Activated naive CD8-positive, alpha-beta T cell (primary cell): Measurements from ENCODE around the gene PPP6R3.
"Not testable (repeated sequence)": the region's sequence is repeated elsewhere in the genome, so short reads cannot be mapped to it uniquely, and the experiment has no call there.

Source experiments
- H3K27ac Mint-ChIP-seq: one replicate; pipeline ENCODE4 v1.8.0; 2021; ENCODE audit warnings: mixed read lengths
- H3K27me3 Mint-ChIP-seq: one replicate; pipeline ENCODE4 v1.8.0; 2021; ENCODE audit warnings: mixed read lengths
- H3K36me3 Mint-ChIP-seq: one replicate; pipeline ENCODE4 v1.8.0; 2021; ENCODE audit warnings: mixed read lengths
- H3K4me1 Mint-ChIP-seq: one replicate; pipeline ENCODE4 v1.8.0; 2021; ENCODE audit warnings: low read depth, mixed read lengths
- H3K4me3 Mint-ChIP-seq: one replicate; pipeline ENCODE4 v1.8.0; 2021; ENCODE audit warnings: mild to moderate bottlenecking, mixed read lengths
- H3K9me3 Mint-ChIP-seq: one replicate; pipeline ENCODE4 v1.8.0; 2021; ENCODE audit warnings: low read depth, mixed read lengths

Gene PPP6R3

DNA sequence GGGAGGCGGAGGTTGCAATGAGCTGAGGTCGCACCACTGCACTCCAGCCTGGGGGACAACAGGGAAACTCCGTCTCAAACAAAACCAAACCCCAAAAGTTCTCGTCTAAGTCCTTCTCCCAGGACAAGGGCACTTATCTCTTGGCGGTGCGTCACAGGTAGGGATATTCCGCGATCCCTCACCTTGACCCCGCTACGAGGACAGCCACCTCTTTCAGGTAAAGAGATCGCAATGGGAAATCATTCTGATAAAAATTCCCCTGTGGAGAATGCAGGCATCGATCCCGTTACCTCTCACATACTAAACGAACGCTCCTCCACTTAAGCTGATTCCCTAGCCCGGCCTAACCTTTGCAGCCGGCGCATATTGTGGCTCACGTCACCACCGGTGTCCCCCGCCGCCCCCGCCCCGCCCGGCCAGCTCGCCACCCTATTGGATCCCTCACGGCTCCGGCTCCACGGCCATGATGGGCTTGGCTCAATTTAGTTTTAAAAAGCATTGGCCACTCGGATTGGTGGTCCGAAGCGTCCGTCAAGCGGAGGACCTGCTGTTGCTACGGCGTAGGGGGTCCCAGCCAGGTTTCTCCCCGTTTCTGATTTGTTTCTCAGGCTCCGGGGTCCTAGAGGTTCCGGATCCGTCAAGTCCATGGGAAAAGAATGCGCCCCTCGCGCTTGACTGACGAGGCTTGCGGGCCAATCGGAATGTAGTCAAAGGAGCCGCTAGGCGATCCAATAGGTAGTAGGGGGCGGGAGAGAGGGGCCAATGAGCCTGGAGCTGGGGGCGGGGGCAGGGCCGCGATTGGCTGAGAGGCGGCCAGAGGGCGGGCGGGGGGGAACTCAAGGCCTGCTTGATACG, 439 bp upstream of the PPP6R3 start:
- H3K4me1 Mint-ChIP-seq = peaks cover 37% of the 10 kb centered on the region
- peak overlapping the region; percentile 94 for H3K27ac Mint-ChIP-seq
- no peaks in the 10 kb centered on the region for H3K9me3 Mint-ChIP-seq
- H3K36me3 Mint-ChIP-seq = peaks cover 3% of the 10 kb centered on the region
- no peaks in the 10 kb centered on the region for H3K27me3 Mint-ChIP-seq
- peak overlapping the region; percentile 93 for H3K4me3 Mint-ChIP-seq

DNA sequence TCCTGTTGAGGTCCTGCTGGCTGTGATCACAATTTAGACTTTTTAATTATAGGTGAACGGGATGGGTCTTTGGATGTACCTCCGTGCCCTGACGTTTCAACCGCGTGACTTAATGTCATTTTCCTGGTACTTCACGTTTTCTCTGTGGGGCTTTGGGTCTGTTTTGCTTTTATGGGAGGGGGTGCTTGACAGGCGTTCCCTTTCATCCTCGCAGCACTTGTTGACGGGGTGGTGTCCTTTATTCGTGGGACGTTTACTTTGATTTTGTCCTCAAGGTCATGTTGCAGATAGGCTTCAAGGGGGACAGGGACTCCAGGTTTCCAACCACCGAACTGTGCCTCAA, 994 bp downstream of the PPP6R3 start:
- H3K27ac Mint-ChIP-seq = peak overlapping the region; percentile 86
- H3K4me1 Mint-ChIP-seq = peaks cover 48% of the 10 kb centered on the region
- no peaks in the 10 kb centered on the region for H3K27me3 Mint-ChIP-seq
- no peaks in the 10 kb centered on the region for H3K9me3 Mint-ChIP-seq
- H3K4me3 Mint-ChIP-seq = peak overlapping the region; percentile 89
- peaks cover 3% of the 10 kb centered on the region for H3K36me3 Mint-ChIP-seq

DNA sequence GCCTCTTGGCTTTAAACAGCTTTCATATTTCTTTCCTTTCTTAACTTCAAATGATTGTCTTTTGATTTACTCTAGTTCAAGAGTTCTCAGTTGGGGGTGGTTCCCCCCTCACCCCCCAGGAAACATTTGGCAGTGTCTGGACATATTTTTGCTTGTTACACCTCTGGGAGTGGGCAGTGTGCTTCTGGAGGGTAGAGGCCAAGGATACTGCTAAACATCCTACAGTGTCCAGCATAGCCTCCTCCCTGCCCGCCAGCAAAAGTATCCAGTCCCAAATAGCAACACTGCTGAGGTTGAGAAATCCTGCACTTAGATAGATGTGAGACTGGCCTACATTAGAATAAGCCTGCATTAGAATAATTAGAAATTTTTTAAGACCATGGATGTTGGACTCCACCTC, 3.2 kb downstream of the PPP6R3 start:
- Mint-ChIP-seq H3K4me1 (peaks cover 62% of the 10 kb centered on the region), H3K4me3 (peak overlapping the region; percentile 89), H3K27me3 (no peaks in the 10 kb centered on the region), H3K36me3 (peaks cover 5% of the 10 kb centered on the region), H3K9me3 (no peaks in the 10 kb centered on the region), H3K27ac (peak overlapping the region; percentile 61)

DNA sequence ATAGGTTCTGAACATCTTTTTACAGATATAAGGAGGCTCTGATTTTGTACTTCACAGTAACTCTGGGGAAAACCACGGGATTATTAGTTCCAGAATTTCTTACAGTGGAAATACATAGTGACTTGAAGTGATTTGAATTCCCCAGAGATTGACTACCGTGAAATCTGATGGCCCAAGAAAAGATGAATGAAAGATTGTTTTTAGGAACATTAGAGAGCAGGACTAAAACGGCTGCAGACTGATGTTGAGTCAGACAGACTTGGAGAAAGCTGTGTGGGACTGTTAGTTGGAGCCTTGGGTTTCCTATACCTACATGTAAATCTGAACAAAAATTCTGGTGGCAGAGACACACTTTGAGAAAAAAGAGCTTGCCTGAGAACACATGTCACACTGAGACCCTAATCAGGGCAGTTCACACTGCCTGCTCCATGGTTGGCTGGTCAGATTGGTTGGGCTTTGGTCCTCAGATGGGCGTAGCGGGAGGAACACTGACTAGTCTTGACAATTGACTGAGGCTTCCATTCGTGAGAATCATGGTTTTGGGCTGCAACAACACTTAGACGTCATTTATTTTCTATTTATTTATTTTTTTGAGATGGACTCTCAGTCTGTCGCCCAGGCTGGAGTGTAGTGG, 6.8 kb downstream of the PPP6R3 start:
- H3K36me3 Mint-ChIP-seq = peaks cover 12% of the 10 kb centered on the region

DNA sequence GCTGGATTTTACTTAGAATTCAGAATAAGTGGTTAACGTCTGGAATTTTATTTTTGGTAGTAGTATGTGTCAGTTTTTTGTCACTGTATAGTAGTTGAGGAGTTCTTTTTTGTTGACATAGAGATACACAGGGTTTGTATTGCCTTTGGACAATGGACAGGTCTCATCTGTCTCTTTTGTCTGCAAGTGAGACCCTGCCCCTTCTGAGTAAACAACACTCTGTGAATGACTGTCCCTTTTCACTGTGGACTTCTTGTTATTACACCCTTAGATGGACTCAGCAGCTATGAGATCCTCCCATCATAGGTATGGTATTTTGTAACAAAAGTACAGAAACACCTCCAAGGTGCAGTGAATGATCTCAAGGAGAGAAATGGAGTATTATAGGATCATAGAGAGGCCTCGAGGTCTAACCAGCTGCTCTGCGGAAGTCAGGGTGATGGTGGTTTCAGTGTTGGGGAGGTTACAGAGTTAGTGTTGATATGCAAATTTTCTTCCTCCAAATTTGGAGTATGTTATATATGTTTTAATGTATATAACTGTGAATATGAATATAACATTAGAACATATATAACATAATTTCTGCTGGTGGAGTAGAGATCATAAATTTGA, 7.8 kb downstream of the PPP6R3 start:
- H3K4me1 Mint-ChIP-seq = peaks cover 93% of the 10 kb centered on the region
- no peaks in the 10 kb centered on the region for H3K27me3 Mint-ChIP-seq
- H3K9me3 Mint-ChIP-seq = no peaks in the 10 kb centered on the region
- H3K4me3 Mint-ChIP-seq = peak overlapping the region; percentile 52
- no peak overlapping the region for H3K27ac Mint-ChIP-seq
- peaks cover 11% of the 10 kb centered on the region for H3K36me3 Mint-ChIP-seq

More for the DNA sequence above, 6.8 kb downstream of the PPP6R3 start:
- Mint-ChIP-seq H3K27me3 (no peaks in the 10 kb centered on the region), H3K4me1 (peaks cover 93% of the 10 kb centered on the region), H3K27ac (peak overlapping the region; percentile 24), H3K4me3 (peak overlapping the region; percentile 46), H3K9me3 (no peaks in the 10 kb centered on the region)

DNA sequence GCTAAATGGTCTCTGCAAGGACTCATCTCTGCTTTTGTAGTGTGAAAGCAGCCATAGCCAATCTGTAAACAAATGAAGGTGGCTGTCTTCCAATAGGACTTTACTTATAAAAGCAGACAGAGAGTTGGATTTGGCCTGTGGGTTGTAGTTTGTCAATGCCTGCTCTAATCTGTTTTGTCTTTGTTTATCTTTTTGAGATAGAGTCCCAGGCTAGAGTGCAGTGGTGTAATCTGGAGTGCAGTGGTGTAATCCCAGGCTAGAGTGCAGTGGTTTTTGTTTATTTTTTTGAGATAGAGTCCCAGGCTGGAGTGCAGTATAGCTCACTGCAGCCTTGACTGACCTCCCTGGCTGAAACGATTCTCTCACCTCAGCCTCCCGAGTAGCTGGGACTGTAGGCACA, 8.6 kb downstream of the PPP6R3 start:
- Mint-ChIP-seq H3K4me1 (peaks cover 93% of the 10 kb centered on the region), H3K4me3 (peak overlapping the region; percentile 58), H3K27ac (peak overlapping the region; percentile 78), H3K27me3 (no peaks in the 10 kb centered on the region), H3K36me3 (peaks cover 16% of the 10 kb centered on the region), H3K9me3 (no peaks in the 10 kb centered on the region)

DNA sequence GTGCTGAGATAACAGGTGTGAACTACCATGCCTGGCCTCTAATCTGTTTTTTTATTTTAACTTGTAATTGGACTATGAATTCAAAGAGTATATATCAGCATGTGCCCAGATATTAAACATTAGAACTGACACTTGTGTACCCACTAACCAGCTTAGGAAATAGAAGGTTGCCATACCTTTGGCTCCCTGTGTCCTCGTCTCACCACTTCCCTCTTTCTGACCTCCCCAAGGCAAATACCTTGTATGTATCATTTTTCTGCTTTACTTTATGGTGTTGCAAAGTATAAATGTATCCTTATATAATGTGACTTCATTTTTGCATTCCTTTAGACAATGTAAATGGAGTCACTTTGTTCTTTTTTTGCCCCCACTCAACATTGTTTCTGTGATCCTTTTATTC, 9.1 kb downstream of the PPP6R3 start:
- peak overlapping the region; percentile 58 for H3K4me3 Mint-ChIP-seq
- H3K36me3 Mint-ChIP-seq = peaks cover 20% of the 10 kb centered on the region
- peak overlapping the region; percentile 78 for H3K27ac Mint-ChIP-seq
- no peaks in the 10 kb centered on the region for H3K27me3 Mint-ChIP-seq
- H3K4me1 Mint-ChIP-seq = peaks cover 92% of the 10 kb centered on the region
- no peaks in the 10 kb centered on the region for H3K9me3 Mint-ChIP-seq

DNA sequence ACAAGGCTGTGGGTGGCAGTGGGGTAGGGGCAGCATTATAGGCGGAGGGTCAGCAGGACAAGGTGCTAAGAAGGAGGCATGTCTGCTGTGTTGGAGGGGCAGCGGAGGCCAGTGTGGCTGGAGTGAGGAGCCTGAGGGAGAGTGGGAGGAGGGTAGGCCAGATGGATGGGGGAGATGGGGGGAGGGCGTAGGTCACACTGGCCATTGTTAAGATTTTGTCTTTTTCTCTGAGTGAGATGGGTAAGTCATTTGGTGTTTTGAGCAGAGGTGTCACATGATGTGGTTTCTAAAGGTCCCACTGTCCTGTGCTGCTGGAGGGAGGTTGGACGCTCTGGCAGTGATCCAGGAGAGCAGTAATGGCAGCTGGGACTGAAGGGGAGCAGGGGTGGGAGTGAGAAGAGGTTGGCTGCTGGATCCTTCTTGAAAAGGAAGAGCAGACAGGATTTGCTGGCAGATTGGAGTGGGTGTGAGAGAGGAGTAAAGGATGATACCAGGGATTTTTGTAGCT, 9.8 kb downstream of the PPP6R3 start:
- no peaks in the 10 kb centered on the region for H3K27me3 Mint-ChIP-seq
- no peaks in the 10 kb centered on the region for H3K9me3 Mint-ChIP-seq
- H3K4me1 Mint-ChIP-seq = peaks cover 87% of the 10 kb centered on the region
- peak overlapping the region; percentile 78 for H3K27ac Mint-ChIP-seq
- peaks cover 21% of the 10 kb centered on the region for H3K36me3 Mint-ChIP-seq
- H3K4me3 Mint-ChIP-seq = peak overlapping the region; percentile 85

DNA sequence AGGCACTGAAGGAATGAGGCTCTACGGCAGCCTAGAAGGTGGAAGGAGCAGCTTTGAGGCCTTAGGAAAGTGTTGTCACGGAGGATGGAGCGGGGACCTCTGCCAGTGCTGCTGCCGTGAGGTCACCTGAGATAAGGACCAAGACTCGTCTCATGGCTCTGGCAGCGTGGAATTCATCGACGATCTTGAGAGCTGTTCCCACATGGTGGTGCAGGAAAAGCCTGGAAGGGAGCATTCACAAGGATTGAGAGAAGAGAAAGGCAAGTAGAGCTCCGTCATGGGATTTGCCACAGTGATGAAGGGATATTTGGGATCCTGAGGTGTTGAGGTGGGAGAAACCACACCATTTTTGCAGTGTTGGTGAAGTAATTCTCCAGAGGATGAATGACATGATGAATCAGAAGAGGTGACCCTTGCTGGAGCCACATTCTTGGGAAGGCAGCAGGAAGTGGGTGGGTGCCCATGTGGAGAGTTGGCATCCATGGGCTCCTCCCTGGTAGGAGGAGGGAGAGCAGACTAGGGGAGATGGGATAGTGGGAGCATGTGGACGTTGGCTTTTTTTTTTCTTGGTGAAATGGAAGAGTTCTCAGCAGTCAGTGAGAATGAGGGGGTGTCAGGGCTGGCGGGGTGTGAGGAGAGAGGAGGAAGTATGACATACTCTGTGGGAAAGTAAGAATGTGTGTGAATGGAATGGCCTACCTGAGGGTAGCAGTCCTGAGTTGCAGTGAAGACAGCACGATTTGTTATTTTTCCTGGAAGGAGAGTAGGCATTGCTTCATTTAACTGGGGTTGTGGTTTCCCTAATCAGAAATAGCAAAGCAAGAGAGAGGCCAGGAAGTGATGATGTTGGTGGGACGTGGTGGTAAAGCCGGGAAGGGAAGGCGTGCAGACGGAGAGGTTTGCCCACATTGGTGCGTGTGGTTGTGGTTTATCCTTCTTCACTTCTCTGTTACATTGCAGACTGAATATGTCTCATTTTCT, 11.1 kb downstream of the PPP6R3 start:
- Mint-ChIP-seq H3K36me3 (peaks cover 21% of the 10 kb centered on the region), H3K9me3 (no peaks in the 10 kb centered on the region), H3K4me1 (peaks cover 79% of the 10 kb centered on the region), H3K27ac (peak overlapping the region; percentile 79), H3K4me3 (peak overlapping the region; percentile 85), H3K27me3 (no peaks in the 10 kb centered on the region)

DNA sequence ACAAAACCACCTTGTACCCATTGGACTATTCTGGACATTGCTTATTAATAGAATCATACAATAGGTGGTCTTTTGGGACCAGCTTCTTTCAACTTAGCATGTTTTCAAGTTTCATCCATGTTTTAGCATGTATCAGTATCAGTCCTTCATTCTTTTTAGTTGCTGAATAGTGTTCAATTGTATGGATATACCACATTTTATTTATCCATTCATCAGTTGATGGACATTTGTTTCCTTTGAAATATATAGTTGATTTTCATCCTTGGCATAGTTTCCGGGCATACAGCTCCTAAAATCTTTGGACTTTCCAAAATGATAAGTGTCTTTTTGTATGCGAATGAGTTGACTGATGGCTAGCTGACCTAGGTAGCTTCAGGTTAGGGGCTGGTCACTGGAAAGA, 12.2 kb downstream of the PPP6R3 start:
- Mint-ChIP-seq H3K9me3 (no peaks in the 10 kb centered on the region), H3K36me3 (peaks cover 22% of the 10 kb centered on the region), H3K27me3 (no peaks in the 10 kb centered on the region), H3K4me1 (peaks cover 79% of the 10 kb centered on the region), H3K4me3 (peak overlapping the region; percentile 85), H3K27ac (peak overlapping the region; percentile 79)

DNA sequence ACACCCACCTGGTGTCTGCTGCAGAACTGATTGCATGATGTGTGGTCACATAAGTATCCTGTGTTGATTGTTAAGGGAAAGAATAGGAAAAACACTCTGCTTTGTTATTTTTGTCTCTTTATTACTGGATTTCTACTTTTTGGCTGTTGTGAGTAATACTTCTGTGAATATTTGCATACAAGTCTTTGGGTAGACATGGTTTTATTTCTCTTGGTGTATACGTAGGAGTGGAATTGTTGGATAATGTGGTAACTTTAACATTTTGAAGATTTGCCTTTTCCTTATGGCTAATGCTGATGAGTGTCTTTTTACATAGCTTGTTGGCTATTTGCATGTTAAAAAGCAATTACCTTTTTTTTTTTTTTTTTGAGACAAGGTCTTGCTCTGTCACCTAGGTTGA, 13.1 kb downstream of the PPP6R3 start:
- Mint-ChIP-seq H3K27me3 (no peaks in the 10 kb centered on the region), H3K9me3 (no peaks in the 10 kb centered on the region), H3K4me1 (peaks cover 75% of the 10 kb centered on the region), H3K36me3 (peaks cover 22% of the 10 kb centered on the region), H3K4me3 (peak overlapping the region; percentile 85), H3K27ac (peak overlapping the region; percentile 79)

DNA sequence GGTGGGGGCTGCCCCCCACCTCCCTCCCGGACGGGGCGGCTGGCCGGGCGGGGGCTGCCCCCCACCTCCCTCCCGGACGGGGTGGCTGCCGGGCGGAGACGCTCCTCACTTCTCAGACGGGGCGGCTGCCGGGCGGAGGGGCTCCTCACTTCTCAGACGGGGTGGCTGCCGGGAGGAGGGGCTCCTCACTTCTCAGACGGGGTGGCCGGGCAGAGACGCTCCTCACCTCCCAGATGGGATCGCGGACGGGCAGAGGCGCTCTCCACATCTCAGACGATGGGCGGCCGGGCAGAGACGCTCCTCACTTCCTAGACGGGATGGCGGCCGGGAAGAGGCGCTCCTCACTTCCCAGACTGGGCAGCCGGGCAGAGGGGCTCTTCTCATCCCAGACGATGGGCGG, 15.1 kb downstream of the PPP6R3 start:
- not testable (repeated sequence) for H3K27ac Mint-ChIP-seq, H3K27me3 Mint-ChIP-seq, H3K4me3 Mint-ChIP-seq, H3K9me3 Mint-ChIP-seq
- H3K36me3 Mint-ChIP-seq = peaks cover 32% of the 10 kb centered on the region
- peaks cover 74% of the 10 kb centered on the region for H3K4me1 Mint-ChIP-seq

DNA sequence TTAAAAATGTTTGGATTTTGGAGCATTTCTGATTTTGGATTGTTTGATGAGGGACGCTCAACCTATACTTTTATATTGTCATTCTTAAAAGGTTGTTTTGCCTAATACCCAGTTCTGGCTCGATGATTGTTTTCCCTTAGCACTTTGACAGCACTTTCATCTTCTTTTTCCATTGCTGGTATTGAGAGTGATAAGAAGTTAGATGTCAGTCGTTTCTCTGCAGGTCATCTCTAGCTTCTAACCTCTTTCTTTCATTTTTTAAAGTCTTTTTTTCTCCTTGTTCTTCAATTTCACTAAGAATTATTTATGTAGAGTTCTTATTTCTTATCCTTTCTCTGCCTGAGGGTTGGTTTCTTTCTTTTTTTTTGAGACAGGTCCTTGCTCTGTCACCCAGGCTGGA, 18.8 kb downstream of the PPP6R3 start:
- no peak overlapping the region for H3K27ac Mint-ChIP-seq
- peak overlapping the region; percentile 46 for H3K4me3 Mint-ChIP-seq
- H3K4me1 Mint-ChIP-seq = peaks cover 70% of the 10 kb centered on the region

DNA sequence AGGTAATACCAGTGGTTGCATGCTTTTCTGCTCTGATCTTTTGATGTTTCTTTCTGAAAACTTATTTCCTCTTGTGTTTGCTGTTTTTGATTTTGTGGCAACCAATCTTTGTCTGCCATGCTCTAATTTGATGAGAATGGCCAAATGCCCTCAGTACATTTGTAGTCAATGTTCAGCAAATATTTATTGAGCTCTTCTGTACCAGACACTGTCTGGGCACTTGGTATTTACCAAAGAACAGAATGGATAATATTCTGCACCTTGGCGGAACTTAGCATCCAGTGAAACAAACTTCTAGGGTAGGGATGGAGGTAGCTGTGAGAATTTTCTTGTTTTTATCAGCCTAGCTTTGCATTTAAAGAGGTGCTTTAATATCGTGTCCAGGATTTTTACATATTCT, 19.6 kb downstream of the PPP6R3 start:
- no peaks in the 10 kb centered on the region for H3K9me3 Mint-ChIP-seq
- no peak overlapping the region for H3K4me3 Mint-ChIP-seq
- peaks cover 74% of the 10 kb centered on the region for H3K4me1 Mint-ChIP-seq
- H3K27ac Mint-ChIP-seq = peak overlapping the region; percentile 38
- peaks cover 13% of the 10 kb centered on the region for H3K36me3 Mint-ChIP-seq
- no peaks in the 10 kb centered on the region for H3K27me3 Mint-ChIP-seq

More for the DNA sequence above, 18.8 kb downstream of the PPP6R3 start:
- Mint-ChIP-seq H3K36me3 (peaks cover 15% of the 10 kb centered on the region), H3K27me3 (no peaks in the 10 kb centered on the region), H3K9me3 (no peaks in the 10 kb centered on the region)
